SK-N-SH (cell line): ENCODE data around the gene WNT6. TPM values are rescaled to one million over a fixed set of nuclear protein-coding genes. Genes with fewer than 3 reads are reported as not detected.

Experiments
- CTCF ChIA-PET: fragments of 300-600, 350-600 bp; formaldehyde crosslinking; extraction: SDS; loops from one replicate; lab custom pipeline; 2021; lab: Yijun Ruan, JAX
- POLR2A ChIA-PET: fragments of 350-600 bp; sonication (Branson Sonifier 250); formaldehyde crosslinking; extraction: SDS; loops from one replicate; lab custom pipeline; 2020; ENCODE audit warnings: antibody characterized with exemption, inconsistent platforms; lab: Yijun Ruan, JAX
- DNase-seq: peaks from one replicate; pipeline ENCODE4 v3.0.0; 2012
- H2AFZ ChIP-seq: fragments of 200-600 bp; sonication (generic); 2 replicates; pipeline ENCODE4 v1.8.1; 2016; ENCODE audit warnings: antibody characterized with exemption, mild to moderate bottlenecking, low read depth
- H3F3A ChIP-seq: fragments of 200-600 bp; sonication (generic); replicated peaks from 2 replicates; pipeline ENCODE3; 2016; ENCODE audit warnings: antibody characterized with exemption, mild to moderate bottlenecking; ENCODE audit not compliant: insufficient read depth
- H3K27ac ChIP-seq, 2 experiments: fragments of 200-500 bp in 1 of 2; fragments of 200-600 bp in 1 of 2; sonication (Bioruptor generic) in 1 of 2; sonication (generic), shearing (Covaris generic) in 1 of 2; 2 replicates each; pipeline versions ENCODE4 v1.5.1 to v1.6.1; 2014 to 2016; ENCODE audit warnings: low read depth in 2 of 2, inconsistent platforms in 1 of 2, low read length in 1 of 2, mild to moderate bottlenecking in 1 of 2, mixed read lengths in 1 of 2
- H3K27me3 ChIP-seq: fragments of 200-600 bp; sonication (generic), shearing (Covaris generic); 2 replicates; pipeline ENCODE4 v1.6.1; 2016; ENCODE audit warnings: mixed run types; ENCODE audit not compliant: insufficient read depth
- H3K36me3 ChIP-seq, 2 experiments: fragments of 200-500 bp in 1 of 2; fragments of 200-600 bp in 1 of 2; sonication (Bioruptor generic) in 1 of 2; sonication (generic) in 1 of 2; replicated peaks in 1 of 2; 2 replicates each; pipeline versions ENCODE3 to v1.5.1; 2014 to 2016; ENCODE audit warnings: low read length in 1 of 2, mild to moderate bottlenecking in 1 of 2; ENCODE audit not compliant: insufficient read depth in 2 of 2, control insufficient read depth in 1 of 2
- H3K4me1 ChIP-seq, 2 experiments: fragments of 200-500 bp in 1 of 2; fragments of 200-600 bp in 1 of 2; sonication (Bioruptor generic) in 1 of 2; sonication (generic), shearing (Covaris generic) in 1 of 2; 2 replicates each; pipeline versions ENCODE4 v1.5.1 to v1.6.1; 2014 to 2016; ENCODE audit warnings: low read depth in 1 of 2, low read length in 1 of 2, mixed run types in 1 of 2; ENCODE audit not compliant: insufficient read depth in 2 of 2, control insufficient read depth in 1 of 2
- H3K4me2 ChIP-seq: fragments of 200-600 bp; sonication (generic), shearing (Covaris generic); 2 replicates; pipeline ENCODE4 v1.6.1; 2017; ENCODE audit warnings: mixed run types
- H3K4me3 ChIP-seq, 2 experiments: fragments of 200-500 bp in 1 of 2; fragments of 200-600 bp in 1 of 2; sonication (Bioruptor generic) in 1 of 2; sonication (generic), shearing (Covaris generic) in 1 of 2; 2 replicates each; pipeline versions ENCODE4 v1.5.1 to v1.8.1; 2014 to 2016; ENCODE audit warnings: low read depth in 2 of 2, inconsistent platforms in 1 of 2, low read length in 1 of 2, mild to moderate bottlenecking in 1 of 2, mixed read lengths in 1 of 2, moderate library complexity in 1 of 2
- H3K79me2 ChIP-seq: fragments of 200-600 bp; sonication (generic); 2 replicates; pipeline ENCODE4 v1.8.1; 2017; ENCODE audit warnings: mild to moderate bottlenecking; ENCODE audit not compliant: insufficient read depth
- H3K9ac ChIP-seq: fragments of 200-600 bp; sonication (generic); 2 replicates; pipeline ENCODE4 v1.6.1; 2017; ENCODE audit warnings: mixed run types
- H3K9me2 ChIP-seq: fragments of 200-600 bp; sonication (generic); 2 replicates; pipeline ENCODE4 v1.6.1; 2017; ENCODE audit warnings: mixed run types
- H3K9me3 ChIP-seq: fragments of 200-600 bp; sonication (generic); 2 replicates; pipeline ENCODE4 v1.6.1; 2017; ENCODE audit warnings: mixed run types, mild to moderate bottlenecking, moderate library complexity
- H4K20me1 ChIP-seq: fragments of 200-600 bp; sonication (generic); 2 replicates; pipeline ENCODE4 v1.6.1; 2017; ENCODE audit warnings: mild to moderate bottlenecking, mixed run types; ENCODE audit not compliant: insufficient read depth
- CHD2 ChIP-seq: fragments of 150-350 bp; IDR thresholded peaks from 2 replicates; pipeline ENCODE4 v1.6.1; 2018; ENCODE audit warnings: low read length; ENCODE audit not compliant: partially characterized antibody
- FOSL2 ChIP-seq: IDR thresholded peaks from 2 replicates; pipeline ENCODE4 v1.4.0; 2012; ENCODE audit warnings: low read depth, mild to moderate bottlenecking, moderate library complexity, borderline replicate concordance
- GATA2 ChIP-seq: sonication (generic); formaldehyde crosslinking; IDR thresholded peaks from 2 replicates; pipeline ENCODE4 v1.5.0; 2020; ENCODE audit warnings: mild to moderate bottlenecking, missing genetic modification reagents
- JUND ChIP-seq: IDR thresholded peaks from 2 replicates; pipeline ENCODE4 v1.4.0; 2012
- NFIC ChIP-seq: IDR thresholded peaks from 2 replicates; pipeline ENCODE4 v1.4.0; 2012; ENCODE audit warnings: borderline replicate concordance
- RAD21 ChIP-seq: IDR thresholded peaks from 2 replicates; pipeline ENCODE4 v1.6.1; 2012; ENCODE audit warnings: mild to moderate bottlenecking, low read length
- RXRA ChIP-seq: IDR thresholded peaks from 2 replicates; pipeline ENCODE4 v1.4.0; 2012; ENCODE audit warnings: low read depth, mild to moderate bottlenecking, borderline replicate concordance
- SMC3 ChIP-seq: IDR thresholded peaks from 2 replicates; pipeline ENCODE4 v1.6.1; 2012; ENCODE audit warnings: low read depth, low read length, improper control_type of control experiment
- TCF12 ChIP-seq: IDR thresholded peaks from 2 replicates; pipeline ENCODE4 v1.4.0; 2012
- TEAD4 ChIP-seq: IDR thresholded peaks from 2 replicates; pipeline ENCODE4 v1.4.0; 2012; ENCODE audit warnings: mild to moderate bottlenecking, borderline replicate concordance; ENCODE audit not compliant: insufficient read depth
- YY1 ChIP-seq: IDR thresholded peaks from 2 replicates; pipeline ENCODE4 v1.4.0; 2012; ENCODE audit warnings: low read depth, mild to moderate bottlenecking
- WGBS: methylation state at CpG from one replicate; pipeline ENCODE4 v1.1.6; 2017; ENCODE audit warnings: low lambda C conversion rate; 5-methylcytosine and 5-hydroxymethylcytosine counted together
- polyA plus RNA-seq, 3 experiments: library from polyadenylated mRNA; depleted of rRNA; stranded (reverse); fragments of >200 nt; gene quantifications; 2 replicates each; pipeline ENCODE4 v1.2.3, GENCODE V29; 2012
- TF ChIP-seq, protein P1 (sequence below): fragments of 150-350 bp; IDR thresholded peaks from 2 replicates; pipeline ENCODE4 v1.6.1; 2017; ENCODE audit warnings: antibody characterized with exemption, low read length, low read depth, borderline replicate concordance
- TF ChIP-seq, protein P2 (sequence below): fragments of 200-600 bp; sonication (generic); IDR thresholded peaks from 2 replicates; pipeline ENCODE4 v1.6.1; 2017; ENCODE audit warnings: antibody characterized with exemption, mild to moderate bottlenecking, moderate library complexity
- TF ChIP-seq, protein P3 (sequence below): IDR thresholded peaks from 2 replicates; pipeline ENCODE4 v1.4.0; 2012; ENCODE audit warnings: low read depth, borderline replicate concordance
- TF ChIP-seq, protein P4 (sequence below): IDR thresholded peaks from 2 replicates; pipeline ENCODE4 v1.6.1; 2012; ENCODE audit warnings: mild to moderate bottlenecking, low read depth, low read length, moderate library complexity

WNT6 gene
- polyA plus RNA-seq, 1 of the 3 experiments (the other 2 are of a cell fraction) = 0.08 TPM

DNA sequence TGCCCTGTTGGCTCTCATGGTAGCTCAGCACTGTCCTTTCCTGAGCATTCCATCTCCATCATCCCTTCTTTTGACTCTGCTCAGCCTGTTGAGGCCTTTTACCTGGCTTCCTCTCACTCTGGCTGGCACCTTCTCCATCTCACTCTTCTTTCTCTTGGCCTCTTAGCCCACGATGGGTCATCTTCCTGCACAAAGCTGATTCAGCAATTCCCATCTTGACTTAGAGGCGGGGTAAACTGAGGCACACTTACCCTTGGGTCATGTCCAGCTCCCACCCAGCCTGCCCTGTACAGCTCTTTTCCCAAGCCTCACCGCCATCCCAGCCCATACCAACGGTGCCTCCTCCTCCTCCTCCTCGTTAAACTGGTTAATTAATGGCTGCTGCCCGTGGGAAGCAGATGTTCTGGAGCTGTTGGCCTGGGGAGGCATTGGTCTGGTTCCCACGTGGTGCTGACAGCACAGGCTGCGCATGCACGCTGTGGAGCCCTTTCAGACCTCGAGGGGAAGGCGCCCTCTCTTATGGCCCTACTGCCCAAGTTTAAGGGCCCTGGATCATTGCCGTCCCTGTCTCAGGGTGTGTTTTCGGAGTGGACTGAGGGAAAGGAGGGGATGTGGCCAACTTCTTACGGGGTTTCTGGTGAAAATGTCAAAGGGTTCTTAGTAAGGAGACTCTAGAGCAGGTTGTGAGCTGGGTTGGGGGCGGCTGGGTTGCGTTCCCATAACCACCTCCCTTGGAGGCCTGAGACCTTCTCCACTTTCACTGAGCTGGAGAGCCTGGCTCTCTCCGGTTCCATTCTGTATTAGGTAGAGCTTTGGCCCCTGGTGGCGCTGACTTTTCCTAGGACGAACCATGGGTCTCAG lies 31.9 kb downstream of the WNT6 start:
- no peaks in the 10 kb centered on the region for H3K79me2 ChIP-seq
- no peaks in the 10 kb centered on the region for H3K36me3 ChIP-seq
- H3K9me2 ChIP-seq = no peaks in the 10 kb centered on the region
- H3K27ac ChIP-seq = no peak overlapping the region
- no peak overlapping the region for H3K4me3 ChIP-seq
- H3K9ac ChIP-seq = no peak overlapping the region
- H3K4me1 ChIP-seq = peaks cover 0 to 23% of the 10 kb centered on the region in 2 experiments; a peak in 2 of 4 replicates
- no peaks in the 10 kb centered on the region for H3K9me3 ChIP-seq
- no peak for DNase-seq
- TF ChIP-seq GATA2 (CRISPR knock-in tag) = no peak
- TF ChIP-seq, all 33 proteins: peak for 0
- 74% methylated on average over 12 of the region's 19 CpGs for WGBS
- Histone ChIP-seq H2AFZ (no peak overlapping the region), H3K4me2 (no peak overlapping the region), H4K20me1 (no peaks in the 10 kb centered on the region), H3F3A (no peaks in the 10 kb centered on the region), H3K27me3 (peaks cover 26% of the 10 kb centered on the region; the same call in 1 of the 2 replicates)
- ChIA-PET CTCF (interaction anchor here (0.9 to 16.1 kb wide), 7 partner anchors 13 to 214 kb away, joined by 3 to 795 read pairs (median 5); partner anchors contain the start of gene WNT10A), POLR2A (interaction anchor here (1.0 to 2.7 kb wide), 3 partner anchors 12 to 93 kb away, joined by 3 to 11 read pairs (median 3); partner anchors contain the start of gene FEV)

DNA sequence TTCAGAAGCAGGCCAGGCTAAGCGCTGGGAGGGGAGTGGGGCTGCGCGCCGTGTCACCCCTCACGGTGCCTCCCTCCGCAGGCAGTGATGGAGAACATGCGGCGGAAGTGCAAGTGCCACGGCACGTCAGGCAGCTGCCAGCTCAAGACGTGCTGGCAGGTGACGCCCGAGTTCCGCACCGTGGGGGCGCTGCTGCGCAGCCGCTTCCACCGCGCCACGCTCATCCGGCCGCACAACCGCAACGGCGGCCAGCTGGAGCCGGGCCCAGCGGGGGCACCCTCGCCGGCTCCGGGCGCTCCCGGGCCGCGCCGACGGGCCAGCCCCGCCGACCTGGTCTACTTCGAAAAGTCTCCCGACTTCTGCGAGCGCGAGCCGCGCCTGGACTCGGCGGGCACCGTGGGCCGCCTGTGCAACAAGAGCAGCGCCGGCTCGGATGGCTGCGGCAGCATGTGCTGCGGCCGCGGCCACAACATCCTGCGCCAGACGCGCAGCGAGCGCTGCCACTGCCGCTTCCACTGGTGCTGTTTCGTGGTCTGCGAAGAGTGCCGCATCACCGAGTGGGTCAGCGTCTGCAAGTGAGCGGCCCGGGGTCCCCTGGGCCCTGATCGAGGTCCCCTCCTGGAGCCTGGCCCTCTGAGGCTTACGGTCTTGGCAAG lies 33.2 kb downstream of the WNT6 start:
- WGBS = 21% methylated on average over 7 of the region's 72 CpGs
- Histone ChIP-seq H3F3A (no peaks in the 10 kb centered on the region), H3K4me1 (peaks cover 0 to 26% of the 10 kb centered on the region in 2 experiments; a peak in 2 of 4 replicates), H3K27ac (no peak overlapping the region), H3K79me2 (no peaks in the 10 kb centered on the region), H3K4me3 (peak overlapping the region; percentile 39 to 57; a peak in 3 of 4 replicates), H3K9me3 (no peaks in the 10 kb centered on the region), H4K20me1 (no peaks in the 10 kb centered on the region), H3K9ac (no peak overlapping the region), H3K9me2 (no peaks in the 10 kb centered on the region), H3K27me3 (peaks cover 39% of the 10 kb centered on the region), H2AFZ (peak overlapping the region; percentile 66), H3K36me3 (no peaks in the 10 kb centered on the region), H3K4me2 (peak overlapping the region; percentile 71)
- ChIA-PET CTCF (interaction anchor here (0.7 to 16.1 kb wide), 22 partner anchors 9 to 402 kb away, joined by 3 to 795 read pairs (median 5); partner anchors contain the start of genes CDK5R2, FEV, WNT10A and WNT6), POLR2A (interaction anchor here (0.6 to 2.7 kb wide), 5 partner anchors 11 to 92 kb away, joined by 3 to 11 read pairs (median 3); partner anchors contain the start of gene FEV)
- DNase-seq = peak; percentile 92
- TF ChIP-seq YY1 = no peak
- peak; percentile 34 for TF ChIP-seq RAD21
- peak; percentile 56 for TF ChIP-seq NFIC
- no peak for TF ChIP-seq SMC3
- TF ChIP-seq, protein P1, sequence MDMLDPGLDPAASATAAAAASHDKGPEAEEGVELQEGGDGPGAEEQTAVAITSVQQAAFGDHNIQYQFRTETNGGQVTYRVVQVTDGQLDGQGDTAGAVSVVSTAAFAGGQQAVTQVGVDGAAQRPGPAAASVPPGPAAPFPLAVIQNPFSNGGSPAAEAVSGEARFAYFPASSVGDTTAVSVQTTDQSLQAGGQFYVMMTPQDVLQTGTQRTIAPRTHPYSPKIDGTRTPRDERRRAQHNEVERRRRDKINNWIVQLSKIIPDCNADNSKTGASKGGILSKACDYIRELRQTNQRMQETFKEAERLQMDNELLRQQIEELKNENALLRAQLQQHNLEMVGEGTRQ = no peak
- TF ChIP-seq JUND = no peak
- TF ChIP-seq, protein P2, sequence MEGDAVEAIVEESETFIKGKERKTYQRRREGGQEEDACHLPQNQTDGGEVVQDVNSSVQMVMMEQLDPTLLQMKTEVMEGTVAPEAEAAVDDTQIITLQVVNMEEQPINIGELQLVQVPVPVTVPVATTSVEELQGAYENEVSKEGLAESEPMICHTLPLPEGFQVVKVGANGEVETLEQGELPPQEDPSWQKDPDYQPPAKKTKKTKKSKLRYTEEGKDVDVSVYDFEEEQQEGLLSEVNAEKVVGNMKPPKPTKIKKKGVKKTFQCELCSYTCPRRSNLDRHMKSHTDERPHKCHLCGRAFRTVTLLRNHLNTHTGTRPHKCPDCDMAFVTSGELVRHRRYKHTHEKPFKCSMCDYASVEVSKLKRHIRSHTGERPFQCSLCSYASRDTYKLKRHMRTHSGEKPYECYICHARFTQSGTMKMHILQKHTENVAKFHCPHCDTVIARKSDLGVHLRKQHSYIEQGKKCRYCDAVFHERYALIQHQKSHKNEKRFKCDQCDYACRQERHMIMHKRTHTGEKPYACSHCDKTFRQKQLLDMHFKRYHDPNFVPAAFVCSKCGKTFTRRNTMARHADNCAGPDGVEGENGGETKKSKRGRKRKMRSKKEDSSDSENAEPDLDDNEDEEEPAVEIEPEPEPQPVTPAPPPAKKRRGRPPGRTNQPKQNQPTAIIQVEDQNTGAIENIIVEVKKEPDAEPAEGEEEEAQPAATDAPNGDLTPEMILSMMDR = peak; percentile 48
- no peak for TF ChIP-seq TEAD4
- no peak for TF ChIP-seq FOSL2
- no peak for TF ChIP-seq CHD2
- TF ChIP-seq, protein P3, sequence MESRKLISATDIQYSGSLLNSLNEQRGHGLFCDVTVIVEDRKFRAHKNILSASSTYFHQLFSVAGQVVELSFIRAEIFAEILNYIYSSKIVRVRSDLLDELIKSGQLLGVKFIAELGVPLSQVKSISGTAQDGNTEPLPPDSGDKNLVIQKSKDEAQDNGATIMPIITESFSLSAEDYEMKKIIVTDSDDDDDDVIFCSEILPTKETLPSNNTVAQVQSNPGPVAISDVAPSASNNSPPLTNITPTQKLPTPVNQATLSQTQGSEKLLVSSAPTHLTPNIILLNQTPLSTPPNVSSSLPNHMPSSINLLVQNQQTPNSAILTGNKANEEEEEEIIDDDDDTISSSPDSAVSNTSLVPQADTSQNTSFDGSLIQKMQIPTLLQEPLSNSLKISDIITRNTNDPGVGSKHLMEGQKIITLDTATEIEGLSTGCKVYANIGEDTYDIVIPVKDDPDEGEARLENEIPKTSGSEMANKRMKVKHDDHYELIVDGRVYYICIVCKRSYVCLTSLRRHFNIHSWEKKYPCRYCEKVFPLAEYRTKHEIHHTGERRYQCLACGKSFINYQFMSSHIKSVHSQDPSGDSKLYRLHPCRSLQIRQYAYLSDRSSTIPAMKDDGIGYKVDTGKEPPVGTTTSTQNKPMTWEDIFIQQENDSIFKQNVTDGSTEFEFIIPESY = no peak
- TF ChIP-seq TCF12 = no peak
- TF ChIP-seq GATA2 (CRISPR knock-in tag) = no peak
- TF ChIP-seq, protein P4, sequence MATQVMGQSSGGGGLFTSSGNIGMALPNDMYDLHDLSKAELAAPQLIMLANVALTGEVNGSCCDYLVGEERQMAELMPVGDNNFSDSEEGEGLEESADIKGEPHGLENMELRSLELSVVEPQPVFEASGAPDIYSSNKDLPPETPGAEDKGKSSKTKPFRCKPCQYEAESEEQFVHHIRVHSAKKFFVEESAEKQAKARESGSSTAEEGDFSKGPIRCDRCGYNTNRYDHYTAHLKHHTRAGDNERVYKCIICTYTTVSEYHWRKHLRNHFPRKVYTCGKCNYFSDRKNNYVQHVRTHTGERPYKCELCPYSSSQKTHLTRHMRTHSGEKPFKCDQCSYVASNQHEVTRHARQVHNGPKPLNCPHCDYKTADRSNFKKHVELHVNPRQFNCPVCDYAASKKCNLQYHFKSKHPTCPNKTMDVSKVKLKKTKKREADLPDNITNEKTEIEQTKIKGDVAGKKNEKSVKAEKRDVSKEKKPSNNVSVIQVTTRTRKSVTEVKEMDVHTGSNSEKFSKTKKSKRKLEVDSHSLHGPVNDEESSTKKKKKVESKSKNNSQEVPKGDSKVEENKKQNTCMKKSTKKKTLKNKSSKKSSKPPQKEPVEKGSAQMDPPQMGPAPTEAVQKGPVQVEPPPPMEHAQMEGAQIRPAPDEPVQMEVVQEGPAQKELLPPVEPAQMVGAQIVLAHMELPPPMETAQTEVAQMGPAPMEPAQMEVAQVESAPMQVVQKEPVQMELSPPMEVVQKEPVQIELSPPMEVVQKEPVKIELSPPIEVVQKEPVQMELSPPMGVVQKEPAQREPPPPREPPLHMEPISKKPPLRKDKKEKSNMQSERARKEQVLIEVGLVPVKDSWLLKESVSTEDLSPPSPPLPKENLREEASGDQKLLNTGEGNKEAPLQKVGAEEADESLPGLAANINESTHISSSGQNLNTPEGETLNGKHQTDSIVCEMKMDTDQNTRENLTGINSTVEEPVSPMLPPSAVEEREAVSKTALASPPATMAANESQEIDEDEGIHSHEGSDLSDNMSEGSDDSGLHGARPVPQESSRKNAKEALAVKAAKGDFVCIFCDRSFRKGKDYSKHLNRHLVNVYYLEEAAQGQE = no peak
- TF ChIP-seq RXRA = no peak
